Measurements from ENCODE around the gene BANP.

GRCh38 chr16:88099563-88099890 is 148.3 kb downstream of the BANP start:
- TF ChIP-seq, protein P1, sequence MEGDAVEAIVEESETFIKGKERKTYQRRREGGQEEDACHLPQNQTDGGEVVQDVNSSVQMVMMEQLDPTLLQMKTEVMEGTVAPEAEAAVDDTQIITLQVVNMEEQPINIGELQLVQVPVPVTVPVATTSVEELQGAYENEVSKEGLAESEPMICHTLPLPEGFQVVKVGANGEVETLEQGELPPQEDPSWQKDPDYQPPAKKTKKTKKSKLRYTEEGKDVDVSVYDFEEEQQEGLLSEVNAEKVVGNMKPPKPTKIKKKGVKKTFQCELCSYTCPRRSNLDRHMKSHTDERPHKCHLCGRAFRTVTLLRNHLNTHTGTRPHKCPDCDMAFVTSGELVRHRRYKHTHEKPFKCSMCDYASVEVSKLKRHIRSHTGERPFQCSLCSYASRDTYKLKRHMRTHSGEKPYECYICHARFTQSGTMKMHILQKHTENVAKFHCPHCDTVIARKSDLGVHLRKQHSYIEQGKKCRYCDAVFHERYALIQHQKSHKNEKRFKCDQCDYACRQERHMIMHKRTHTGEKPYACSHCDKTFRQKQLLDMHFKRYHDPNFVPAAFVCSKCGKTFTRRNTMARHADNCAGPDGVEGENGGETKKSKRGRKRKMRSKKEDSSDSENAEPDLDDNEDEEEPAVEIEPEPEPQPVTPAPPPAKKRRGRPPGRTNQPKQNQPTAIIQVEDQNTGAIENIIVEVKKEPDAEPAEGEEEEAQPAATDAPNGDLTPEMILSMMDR (IDR thresholded peaks at IDR 0.05; ENCODE audit: poor library complexity) = no peak
- TF ChIP-seq EZH2 (IDR thresholded peaks at IDR 0.05; ENCODE audit: borderline replicate concordance) = no peak
- no peak for TF ChIP-seq EZH2phosphoT487 (IDR thresholded peaks at IDR 0.05; ENCODE audit: low read depth, severe bottlenecking, unreplicated experiment)
